HG03280 (cell line): ENCODE results near the gene ITK.
"Not testable (repeated sequence)": the region's sequence is repeated elsewhere in the genome, so short reads cannot be mapped to it uniquely, and the experiment has no call there.

ENCODE experiments used
- ATAC-seq: cut with Tn5 transposase; IDR thresholded peaks from one replicate; pipeline ENCODE4 v1.9.1; 2021; ENCODE audit warnings: mild to moderate bottlenecking, moderate library complexity; ENCODE audit not compliant: unreplicated experiment

ITK gene

GRCh38 chr5:157205708-157206107 lies 25.1 kb downstream of the ITK start:
- ATAC-seq = no peak

- ATAC-seq = not testable (repeated sequence)
Observed at GRCh38 chr5:157210652-157211051, 30.0 kb downstream of the ITK start.

- no peak for ATAC-seq
Observed at GRCh38 chr5:157212307-157212706, 31.7 kb downstream of the ITK start.

- no peak for ATAC-seq
Observed at GRCh38 chr5:157213527-157214243, 33.0 kb downstream of the ITK start.

GRCh38 chr5:157214415-157214814 lies 33.8 kb downstream of the ITK start:
- no peak for ATAC-seq

DNA sequence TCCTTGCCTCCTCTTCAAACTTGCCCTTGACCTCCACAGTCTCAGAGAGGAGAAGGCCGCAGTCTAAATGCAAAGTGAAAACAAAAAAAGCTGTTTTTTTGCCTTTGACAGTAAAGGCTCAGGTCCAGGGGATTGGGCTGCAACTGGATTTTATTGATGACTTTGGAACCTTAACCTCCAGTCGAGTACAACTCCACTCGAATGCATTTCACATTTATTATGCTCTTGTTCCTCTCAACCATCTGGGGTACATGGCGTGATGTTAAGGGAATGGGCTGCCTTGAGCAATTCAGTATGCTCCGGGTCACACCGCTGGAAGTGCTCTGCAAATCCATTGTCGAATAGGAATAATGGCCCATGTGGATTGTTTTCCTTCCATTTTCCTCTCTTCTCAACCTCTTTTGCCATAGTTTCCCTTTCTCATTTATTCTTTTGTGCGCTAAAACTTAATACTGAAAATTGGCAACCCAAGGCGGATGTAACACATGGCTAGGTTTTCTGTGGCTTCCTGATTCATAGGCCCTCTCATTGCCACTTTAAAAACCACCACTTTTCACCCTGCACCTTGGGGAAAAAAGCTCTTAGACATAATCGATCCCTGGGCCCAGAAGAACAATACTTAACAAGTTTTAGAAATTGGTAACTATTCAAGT lies 34.3 kb downstream of the ITK start:
- ATAC-seq = peak; percentile 31

GRCh38 chr5:157215514-157216167 lies 35.0 kb downstream of the ITK start:
- ATAC-seq = peak; percentile 31

- no peak for ATAC-seq
Observed at GRCh38 chr5:157216391-157217142, 35.9 kb downstream of the ITK start.

DNA sequence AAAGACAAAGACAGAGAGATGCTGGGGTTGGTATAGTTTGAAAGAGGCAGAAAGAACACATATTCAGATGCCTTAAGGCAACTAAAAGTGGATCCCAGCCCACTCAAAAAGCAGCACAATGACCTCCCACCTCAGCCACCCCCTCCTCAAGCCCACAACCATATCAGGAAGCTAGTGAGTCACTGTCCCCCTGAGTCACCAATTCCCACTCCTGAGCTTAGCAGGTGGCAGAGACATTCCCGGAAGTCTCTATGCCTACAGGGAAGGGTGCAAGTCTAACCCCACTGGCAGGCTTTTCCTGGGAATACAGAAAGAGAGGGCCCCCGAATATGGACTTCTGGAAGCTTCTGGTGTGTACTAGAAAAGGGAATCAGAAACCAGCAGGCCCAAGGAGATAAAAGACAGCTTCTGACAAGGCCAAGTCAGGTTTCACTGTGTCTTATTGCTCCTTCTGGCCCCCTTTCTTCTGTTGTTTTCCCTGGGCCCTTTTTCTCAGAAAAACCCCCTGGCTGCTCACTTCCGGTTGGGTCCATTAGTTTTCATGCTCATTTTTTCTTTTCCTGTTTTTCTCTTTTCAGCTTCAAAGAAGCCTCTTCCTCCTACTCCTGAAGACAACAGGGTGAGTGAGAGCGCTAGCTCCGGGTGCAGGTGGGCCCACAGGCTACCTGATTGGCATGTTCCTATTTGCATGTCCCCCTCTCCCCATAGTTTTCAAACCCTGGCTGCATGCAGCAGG lies 36.8 kb downstream of the ITK start:
- ATAC-seq = no peak

DNA sequence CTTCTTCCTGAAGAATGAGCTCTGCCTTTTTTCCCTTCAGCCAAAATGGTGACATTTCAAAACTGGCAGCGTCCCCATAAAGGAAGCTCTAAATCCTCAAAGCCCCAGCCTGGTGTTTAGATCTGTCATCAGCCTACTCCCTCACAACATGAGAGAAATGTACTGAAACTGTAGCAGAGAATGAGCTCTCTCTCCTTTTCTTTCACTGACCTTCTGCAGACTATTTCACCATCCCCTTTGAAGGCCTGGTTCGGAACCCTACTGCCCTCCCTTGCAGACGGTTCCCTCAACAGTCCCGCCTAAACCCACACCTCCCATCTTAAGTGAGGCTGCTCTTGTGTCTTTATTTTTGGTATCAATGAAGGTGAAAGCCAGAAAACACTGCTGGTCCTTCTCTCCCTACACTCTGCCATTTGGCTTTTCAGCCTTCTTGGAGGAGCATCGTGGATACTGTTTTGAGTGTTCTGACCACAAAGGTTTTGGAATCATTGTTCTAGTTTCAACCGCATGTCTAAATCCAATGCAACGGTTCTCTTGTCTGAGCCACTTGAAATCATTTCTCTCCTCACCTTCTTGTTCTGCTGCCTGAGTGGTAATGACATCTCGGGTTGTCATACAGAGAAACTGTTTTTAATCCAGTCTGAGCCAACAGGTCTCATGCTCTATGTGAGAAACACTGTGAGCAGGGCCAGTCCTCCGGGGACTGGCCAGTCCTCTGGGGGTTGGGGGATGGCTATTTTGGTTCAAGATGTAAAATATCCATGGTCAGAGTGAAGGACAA lies 39.0 kb downstream of the ITK start:
- peak; percentile 48 for ATAC-seq

GRCh38 chr5:157221959-157222358 lies 41.3 kb downstream of the ITK start:
- no peak for ATAC-seq

GRCh38 chr5:157222506-157223230 lies 42.0 kb downstream of the ITK start:
- ATAC-seq = no peak

DNA sequence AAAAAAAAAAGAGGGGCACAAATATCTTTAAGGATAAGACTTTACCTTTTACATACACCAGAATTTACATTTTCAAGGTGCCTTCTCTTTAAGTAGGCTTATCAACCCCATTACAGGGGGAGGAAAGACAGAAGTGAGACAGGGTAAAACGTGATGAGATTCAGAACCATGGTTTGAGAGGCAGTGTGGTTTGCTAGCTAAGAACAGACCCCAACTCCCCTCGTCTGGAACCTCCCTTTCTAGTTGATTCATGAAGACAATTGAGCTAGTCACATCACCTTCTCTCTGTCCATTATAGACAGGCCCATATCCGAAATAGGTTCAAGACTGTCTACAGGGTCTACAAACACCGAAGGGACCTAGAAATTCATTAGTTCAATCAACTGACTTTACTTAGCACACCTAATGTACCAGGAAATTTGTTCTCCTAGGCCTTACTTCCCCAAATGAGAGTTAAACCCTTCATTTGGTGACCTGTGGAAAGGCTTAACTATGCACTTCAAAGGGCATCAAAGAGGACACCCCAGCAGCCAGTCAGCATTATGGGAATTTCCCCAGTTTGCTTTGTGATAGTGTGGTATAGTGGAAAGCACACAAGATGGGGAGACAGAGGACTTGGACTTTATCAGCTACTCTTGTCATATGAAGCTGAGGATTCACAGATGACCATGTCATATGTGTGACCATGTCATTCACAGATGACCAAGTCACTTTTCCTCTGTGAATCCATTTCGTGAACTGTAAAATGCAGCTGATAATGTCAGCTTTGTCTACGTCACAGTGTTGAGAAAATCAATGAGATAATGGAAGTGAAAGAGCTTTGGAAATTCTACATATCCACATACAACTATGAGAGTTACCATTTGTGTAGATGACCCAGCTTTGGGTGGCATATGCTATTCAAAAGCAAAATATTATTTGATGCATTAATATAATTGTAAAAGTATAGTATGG lies 45.1 kb downstream of the ITK start:
- ATAC-seq = no peak

- no peak for ATAC-seq
Observed at GRCh38 chr5:157230610-157231009, 50.0 kb downstream of the ITK start.

DNA sequence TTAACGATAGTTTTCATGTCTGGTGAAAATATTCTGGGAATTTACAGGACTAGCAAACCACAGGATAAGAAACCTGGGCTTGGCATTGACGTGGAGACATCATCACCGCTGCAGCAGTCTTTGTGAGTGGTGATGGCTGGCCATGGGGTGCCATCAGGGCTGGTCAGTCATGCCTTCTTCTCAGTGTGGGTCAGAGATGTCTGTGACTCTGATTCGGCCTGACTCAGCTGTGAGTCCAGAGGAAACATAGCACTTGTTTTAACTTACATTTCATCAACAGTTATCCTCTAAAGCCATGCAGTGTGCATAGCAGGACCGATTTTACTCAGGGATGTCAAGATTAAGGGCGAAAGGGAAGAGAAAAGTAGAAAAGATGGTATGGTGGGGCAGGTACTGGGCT lies 52.1 kb downstream of the ITK start:
- ATAC-seq = no peak

GRCh38 chr5:157233515-157233914 lies 52.9 kb downstream of the ITK start:
- ATAC-seq = no peak

- no peak for ATAC-seq
Observed at GRCh38 chr5:157236423-157236822, 55.8 kb downstream of the ITK start.

DNA sequence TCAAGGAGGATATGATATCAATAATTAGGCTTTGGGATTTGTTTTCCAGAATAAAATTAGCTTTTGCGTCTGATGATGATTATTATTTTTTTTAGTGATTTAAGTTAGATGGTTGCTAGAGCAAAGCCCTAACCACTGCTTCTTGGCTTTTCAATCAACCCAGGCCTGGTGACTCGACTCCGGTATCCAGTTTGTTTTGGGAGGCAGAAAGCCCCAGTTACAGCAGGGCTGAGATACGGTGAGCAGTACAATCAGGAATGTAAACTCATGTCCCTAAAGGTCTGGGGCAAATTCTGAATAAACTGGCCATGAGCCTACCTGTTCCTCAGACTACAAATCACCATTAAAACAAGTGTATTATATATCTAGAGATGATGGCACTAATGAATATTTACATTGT lies 60.8 kb downstream of the ITK start:
- ATAC-seq = no peak
